HEK293 (cell line): ENCODE measurements around the gene ITGA4.

ENCODE experiments used
- CTCF ChIA-PET: fragments of 350-600 bp; formaldehyde crosslinking; extraction: SDS; loops from one replicate; lab custom pipeline; 2021; ENCODE audit warnings: antibody characterized with exemption; lab: Yijun Ruan, JAX
- POLR2A ChIA-PET: fragments of 300-600 bp; formaldehyde crosslinking; extraction: SDS; loops from one replicate; lab custom pipeline; 2020; ENCODE audit warnings: antibody characterized with exemption, inconsistent platforms; lab: Yijun Ruan, JAX
- H3K27ac ChIP-seq: fragments of 200-500 bp; sonication (Bioruptor generic); 2 replicates; pipeline ENCODE4 v1.5.1; 2014; ENCODE audit warnings: low read depth, low read length, control low read depth, inconsistent platforms; ENCODE audit errors: extremely low read depth
- H3K36me3 ChIP-seq, 2 experiments: fragments of 200-500 bp in 1 of 2; sonication (Bioruptor generic) in 1 of 2; 1 replicate in 1 of 2; 2 replicates in 1 of 2; pipeline ENCODE4 v1.5.1; 2014 to 2017; ENCODE audit warnings: inconsistent platforms in 2 of 2, low read length in 2 of 2; ENCODE audit not compliant: control insufficient read depth in 2 of 2, insufficient read depth in 1 of 2
- H3K4me1 ChIP-seq: fragments of 200-500 bp; sonication (Bioruptor generic); 2 replicates; pipeline ENCODE4 v1.5.1; 2014; ENCODE audit warnings: mild to moderate bottlenecking, low read length, inconsistent platforms; ENCODE audit not compliant: control insufficient read depth, insufficient read depth
- H3K4me3 ChIP-seq: 2 replicates; pipeline ENCODE4 v1.5.1; 2011; ENCODE audit warnings: low read depth, mild to moderate bottlenecking, control low read depth, low read length, moderate library complexity
- H3K9me3 ChIP-seq: fragments of 200-500 bp; sonication (Bioruptor generic); 2 replicates; pipeline ENCODE4 v1.5.1; 2014; ENCODE audit warnings: low read depth, low read length, inconsistent platforms; ENCODE audit not compliant: control insufficient read depth, insufficient read depth
- BCL11A ChIP-seq: fragments of 450-650 bp; formaldehyde crosslinking; IDR thresholded peaks from 2 replicates; pipeline ENCODE4 v1.5.1; 2016; ENCODE audit warnings: low read depth, missing biosample characterization, missing genetic modification characterization
- MYNN ChIP-seq: fragments of 450-650 bp; formaldehyde crosslinking; IDR thresholded peaks from 2 replicates; pipeline ENCODE4 v1.5.1; 2016; ENCODE audit warnings: missing biosample characterization, missing genetic modification characterization, borderline replicate concordance
- SP2 ChIP-seq: fragments of 450-650 bp; formaldehyde crosslinking; IDR thresholded peaks from 2 replicates; pipeline ENCODE4 v1.5.1; 2016; ENCODE audit warnings: missing biosample characterization, missing genetic modification characterization
- TCF7L2 ChIP-seq: IDR thresholded peaks from 2 replicates; pipeline ENCODE4 v1.6.1; 2011; ENCODE audit warnings: low read depth, mild to moderate bottlenecking, inconsistent platforms, low read length, moderate library complexity, borderline replicate concordance
- YY2 ChIP-seq: fragments of 450-650 bp; formaldehyde crosslinking; IDR thresholded peaks from 2 replicates; pipeline ENCODE4 v1.5.1; 2016; ENCODE audit warnings: missing biosample characterization, missing genetic modification characterization
- ZBTB20 ChIP-seq: fragments of 450-650 bp; formaldehyde crosslinking; IDR thresholded peaks from 2 replicates; pipeline ENCODE4 v1.5.1; 2016; ENCODE audit warnings: missing biosample characterization, missing genetic modification characterization
- ZBTB8A ChIP-seq: fragments of 450-650 bp; formaldehyde crosslinking; IDR thresholded peaks from 2 replicates; pipeline ENCODE4 v1.5.1; 2016; ENCODE audit warnings: missing biosample characterization, missing genetic modification characterization
- ZEB2 ChIP-seq: fragments of 450-650 bp; formaldehyde crosslinking; IDR thresholded peaks from 2 replicates; pipeline ENCODE4 v1.5.1; 2016; ENCODE audit warnings: missing biosample characterization, missing genetic modification characterization
- ZFP41 ChIP-seq: fragments of 450-650 bp; formaldehyde crosslinking; IDR thresholded peaks from 2 replicates; pipeline ENCODE4 v1.5.1; 2016; ENCODE audit warnings: missing biosample characterization, missing genetic modification characterization, borderline replicate concordance
- ZNF146 ChIP-seq: fragments of 450-650 bp; formaldehyde crosslinking; IDR thresholded peaks from 2 replicates; pipeline ENCODE4 v1.5.1; 2016; ENCODE audit warnings: missing biosample characterization, missing genetic modification characterization
- ZNF266 ChIP-seq: fragments of 450-650 bp; formaldehyde crosslinking; IDR thresholded peaks from 2 replicates; pipeline ENCODE4 v1.5.1; 2016; ENCODE audit warnings: missing biosample characterization, missing genetic modification characterization, low read depth
- ZNF324 ChIP-seq: fragments of 450-650 bp; formaldehyde crosslinking; IDR thresholded peaks from 2 replicates; pipeline ENCODE4 v1.5.1; 2016; ENCODE audit warnings: missing biosample characterization, missing genetic modification characterization
- ZNF335 ChIP-seq: fragments of 450-650 bp; formaldehyde crosslinking; conservative IDR thresholded peaks from 2 replicates; pipeline ENCODE4 v1.5.1; 2016; ENCODE audit warnings: missing biosample characterization, missing genetic modification characterization
- ZNF366 ChIP-seq: fragments of 450-650 bp; formaldehyde crosslinking; conservative IDR thresholded peaks from 2 replicates; pipeline ENCODE4 v1.5.1; 2016; ENCODE audit warnings: missing biosample characterization, missing genetic modification characterization
- ZNF549 ChIP-seq: fragments of 450-650 bp; IDR thresholded peaks from 2 replicates; pipeline ENCODE4 v1.5.1; 2018; ENCODE audit warnings: missing biosample characterization, missing genetic modification characterization, mild to moderate bottlenecking, inconsistent platforms, moderate library complexity
- ZNF600 ChIP-seq: fragments of 450-650 bp; formaldehyde crosslinking; IDR thresholded peaks from 2 replicates; pipeline ENCODE4 v1.5.1; 2016; ENCODE audit warnings: missing biosample characterization, missing genetic modification characterization
- ZNF610 ChIP-seq: fragments of 450-650 bp; formaldehyde crosslinking; IDR thresholded peaks from 2 replicates; pipeline ENCODE4 v1.5.1; 2016; ENCODE audit warnings: missing biosample characterization, missing genetic modification characterization, borderline replicate concordance
- ZNF830 ChIP-seq: fragments of 450-650 bp; IDR thresholded peaks from 2 replicates; pipeline ENCODE4 v1.5.0; 2018; ENCODE audit warnings: missing biosample characterization, missing genetic modification characterization, low read depth, mild to moderate bottlenecking, moderate library complexity
- TF ChIP-seq, protein P1 (sequence below): fragments of 450-650 bp; formaldehyde crosslinking; IDR thresholded peaks from 2 replicates; pipeline ENCODE4 v1.5.1; 2016; ENCODE audit warnings: missing biosample characterization, missing genetic modification characterization
- TF ChIP-seq, protein P2 (sequence below): fragments of 450-650 bp; formaldehyde crosslinking; IDR thresholded peaks from 2 replicates; pipeline ENCODE4 v1.5.1; 2016; ENCODE audit warnings: missing biosample characterization, missing genetic modification characterization
- TF ChIP-seq, protein P3 (sequence below): fragments of 450-650 bp; formaldehyde crosslinking; IDR thresholded peaks from 2 replicates; pipeline ENCODE4 v1.5.1; 2016; ENCODE audit warnings: missing biosample characterization, missing genetic modification characterization
- TF ChIP-seq, protein P4 (sequence below): IDR thresholded peaks from 2 replicates; pipeline ENCODE4 v1.6.1; 2011; ENCODE audit warnings: mild to moderate bottlenecking, low read depth, low read length, borderline replicate concordance
- TF ChIP-seq, protein P5 (sequence below): fragments of 450-650 bp; formaldehyde crosslinking; IDR thresholded peaks from 2 replicates; pipeline ENCODE4 v1.5.1; 2016; ENCODE audit warnings: missing biosample characterization, missing genetic modification characterization

Gene ITGA4

DNA sequence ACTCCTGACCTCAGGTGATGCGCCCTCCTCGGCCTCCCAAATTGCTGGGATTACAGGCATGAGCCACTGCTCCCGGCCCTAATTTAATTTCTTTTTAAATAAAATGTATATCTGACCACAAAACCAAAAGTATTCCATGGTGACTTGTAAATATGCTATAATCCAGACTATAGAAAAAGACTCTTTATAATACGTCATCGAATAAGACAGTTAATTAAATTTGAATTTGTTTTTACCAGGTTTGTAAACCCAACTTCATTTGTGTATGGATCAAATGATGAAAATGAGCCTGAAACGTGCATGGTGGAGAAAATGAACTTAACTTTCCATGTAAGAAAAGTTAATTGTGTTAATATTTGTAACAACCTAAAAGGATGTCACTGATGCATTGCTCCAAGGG, 69.9 kb downstream of the ITGA4 start (continued):
- no peak for TF ChIP-seq ZNF324 (tag by site-specific recombination)

DNA sequence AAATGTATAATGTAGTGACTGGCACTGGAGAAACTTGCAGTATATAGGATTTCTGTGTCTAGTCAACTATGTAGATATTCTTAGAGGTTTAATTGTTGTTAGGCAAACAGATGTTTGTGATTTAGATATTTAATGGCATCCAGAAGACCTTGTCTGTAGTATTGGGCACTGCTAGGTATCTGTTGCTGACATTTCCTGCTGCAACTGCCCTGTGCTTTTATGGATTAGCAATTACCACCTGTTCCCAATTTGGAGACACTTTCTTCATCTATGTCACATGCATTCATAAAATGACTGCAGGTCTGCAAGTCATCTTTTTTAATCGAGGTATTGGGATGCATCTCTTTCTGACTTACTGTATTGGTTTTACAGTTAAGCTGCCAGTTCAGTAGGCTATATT, 71.3 kb downstream of the ITGA4 start:
- Histone ChIP-seq H3K4me3 (no peak overlapping the region), H3K9me3 (no peaks in the 10 kb centered on the region), H3K27ac (no peak overlapping the region), H3K4me1 (no peaks in the 10 kb centered on the region), H3K36me3 (no peaks in the 10 kb centered on the region; a peak in 1 of 3 replicates)
- ChIA-PET CTCF (no interaction called here), POLR2A (no interaction called here)
- TF ChIP-seq ZBTB20 (tag by site-specific recombination), result no peak
- no peak for TF ChIP-seq ZNF549 (tag by site-specific recombination)
- no peak for TF ChIP-seq ZNF610 (tag by site-specific recombination)
- TF ChIP-seq, protein P1, sequence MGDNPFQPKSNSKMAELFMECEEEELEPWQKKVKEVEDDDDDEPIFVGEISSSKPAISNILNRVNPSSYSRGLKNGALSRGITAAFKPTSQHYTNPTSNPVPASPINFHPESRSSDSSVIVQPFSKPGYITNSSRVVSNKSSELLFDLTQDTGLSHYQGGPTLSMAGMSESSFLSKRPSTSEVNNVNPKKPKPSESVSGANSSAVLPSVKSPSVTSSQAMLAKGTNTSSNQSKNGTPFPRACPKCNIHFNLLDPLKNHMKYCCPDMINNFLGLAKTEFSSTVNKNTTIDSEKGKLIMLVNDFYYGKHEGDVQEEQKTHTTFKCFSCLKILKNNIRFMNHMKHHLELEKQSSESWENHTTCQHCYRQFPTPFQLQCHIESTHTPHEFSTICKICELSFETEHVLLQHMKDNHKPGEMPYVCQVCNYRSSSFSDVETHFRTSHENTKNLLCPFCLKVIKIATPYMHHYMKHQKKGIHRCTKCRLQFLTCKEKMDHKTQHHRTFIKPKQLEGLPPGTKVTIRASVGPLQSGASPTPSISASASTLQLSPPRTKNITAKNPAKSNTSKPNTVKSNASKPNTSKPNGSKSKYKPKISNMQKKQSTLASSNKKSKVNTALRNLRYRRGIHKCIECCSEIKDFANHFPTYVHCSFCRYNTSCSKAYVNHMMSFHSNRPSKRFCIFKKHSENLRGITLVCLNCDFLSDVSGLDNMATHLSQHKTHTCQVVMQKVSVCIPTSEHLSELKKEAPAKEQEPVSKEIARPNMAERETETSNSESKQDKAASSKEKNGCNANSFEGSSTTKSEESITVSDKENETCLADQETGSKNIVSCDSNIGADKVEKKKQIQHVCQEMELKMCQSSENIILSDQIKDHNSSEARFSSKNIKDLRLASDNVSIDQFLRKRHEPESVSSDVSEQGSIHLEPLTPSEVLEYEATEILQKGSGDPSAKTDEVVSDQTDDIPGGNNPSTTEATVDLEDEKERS (tag by site-specific recombination), result no peak

DNA sequence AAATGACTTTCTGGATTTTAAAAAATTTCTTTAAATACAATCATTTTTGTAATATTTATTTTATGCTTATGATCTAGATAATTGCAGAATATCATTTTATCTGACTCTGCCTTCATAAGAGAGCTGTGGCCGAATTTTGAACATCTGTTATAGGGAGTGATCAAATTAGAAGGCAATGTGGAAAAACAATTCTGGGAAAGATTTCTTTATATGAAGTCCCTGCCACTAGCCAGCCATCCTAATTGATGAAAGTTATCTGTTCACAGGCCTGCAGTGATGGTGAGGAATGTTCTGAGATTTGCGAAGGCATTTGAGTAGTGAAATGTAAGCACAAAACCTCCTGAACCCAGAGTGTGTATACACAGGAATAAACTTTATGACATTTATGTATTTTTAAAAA, 79.5 kb downstream of the ITGA4 start:
- CTCF ChIA-PET, result interaction anchor here (1.1 kb wide), 1 partner anchor 179 kb away, joined by 3 read pairs; no protein-coding TSS in a partner anchor
- H3K27ac ChIP-seq, result no peak overlapping the region
- TF ChIP-seq, protein P2, sequence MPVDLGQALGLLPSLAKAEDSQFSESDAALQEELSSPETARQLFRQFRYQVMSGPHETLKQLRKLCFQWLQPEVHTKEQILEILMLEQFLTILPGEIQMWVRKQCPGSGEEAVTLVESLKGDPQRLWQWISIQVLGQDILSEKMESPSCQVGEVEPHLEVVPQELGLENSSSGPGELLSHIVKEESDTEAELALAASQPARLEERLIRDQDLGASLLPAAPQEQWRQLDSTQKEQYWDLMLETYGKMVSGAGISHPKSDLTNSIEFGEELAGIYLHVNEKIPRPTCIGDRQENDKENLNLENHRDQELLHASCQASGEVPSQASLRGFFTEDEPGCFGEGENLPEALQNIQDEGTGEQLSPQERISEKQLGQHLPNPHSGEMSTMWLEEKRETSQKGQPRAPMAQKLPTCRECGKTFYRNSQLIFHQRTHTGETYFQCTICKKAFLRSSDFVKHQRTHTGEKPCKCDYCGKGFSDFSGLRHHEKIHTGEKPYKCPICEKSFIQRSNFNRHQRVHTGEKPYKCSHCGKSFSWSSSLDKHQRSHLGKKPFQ, result no peak
- TF ChIP-seq ZBTB8A (tag by site-specific recombination) (no peak), ZNF366 (no peak), ZNF600 (tag by site-specific recombination) (no peak)
- TF ChIP-seq, protein P3, sequence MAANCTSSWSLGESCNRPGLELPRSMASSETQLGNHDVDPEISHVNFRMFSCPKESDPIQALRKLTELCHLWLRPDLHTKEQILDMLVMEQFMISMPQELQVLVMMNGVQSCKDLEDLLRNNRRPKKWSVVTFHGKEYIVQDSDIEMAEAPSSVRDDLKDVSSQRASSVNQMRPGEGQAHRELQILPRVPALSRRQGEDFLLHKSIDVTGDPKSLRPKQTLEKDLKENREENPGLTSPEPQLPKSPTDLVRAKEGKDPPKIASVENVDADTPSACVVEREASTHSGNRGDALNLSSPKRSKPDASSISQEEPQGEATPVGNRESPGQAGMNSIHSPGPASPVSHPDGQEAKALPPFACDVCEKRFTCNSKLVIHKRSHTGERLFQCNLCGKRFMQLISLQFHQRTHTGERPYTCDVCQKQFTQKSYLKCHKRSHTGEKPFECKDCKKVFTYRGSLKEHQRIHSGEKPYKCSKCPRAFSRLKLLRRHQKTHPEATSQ (tag by site-specific recombination), result no peak
- TF ChIP-seq, protein P4, sequence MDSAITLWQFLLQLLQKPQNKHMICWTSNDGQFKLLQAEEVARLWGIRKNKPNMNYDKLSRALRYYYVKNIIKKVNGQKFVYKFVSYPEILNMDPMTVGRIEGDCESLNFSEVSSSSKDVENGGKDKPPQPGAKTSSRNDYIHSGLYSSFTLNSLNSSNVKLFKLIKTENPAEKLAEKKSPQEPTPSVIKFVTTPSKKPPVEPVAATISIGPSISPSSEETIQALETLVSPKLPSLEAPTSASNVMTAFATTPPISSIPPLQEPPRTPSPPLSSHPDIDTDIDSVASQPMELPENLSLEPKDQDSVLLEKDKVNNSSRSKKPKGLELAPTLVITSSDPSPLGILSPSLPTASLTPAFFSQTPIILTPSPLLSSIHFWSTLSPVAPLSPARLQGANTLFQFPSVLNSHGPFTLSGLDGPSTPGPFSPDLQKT, result no peak
- TF ChIP-seq, all 188 proteins: peak for 0
- Histone ChIP-seq H3K9me3 (no peaks in the 10 kb centered on the region), H3K36me3 (no peaks in the 10 kb centered on the region; a peak in 1 of 3 replicates), H3K4me1 (no peaks in the 10 kb centered on the region), H3K4me3 (no peak overlapping the region)
- POLR2A ChIA-PET, result no interaction called here

DNA sequence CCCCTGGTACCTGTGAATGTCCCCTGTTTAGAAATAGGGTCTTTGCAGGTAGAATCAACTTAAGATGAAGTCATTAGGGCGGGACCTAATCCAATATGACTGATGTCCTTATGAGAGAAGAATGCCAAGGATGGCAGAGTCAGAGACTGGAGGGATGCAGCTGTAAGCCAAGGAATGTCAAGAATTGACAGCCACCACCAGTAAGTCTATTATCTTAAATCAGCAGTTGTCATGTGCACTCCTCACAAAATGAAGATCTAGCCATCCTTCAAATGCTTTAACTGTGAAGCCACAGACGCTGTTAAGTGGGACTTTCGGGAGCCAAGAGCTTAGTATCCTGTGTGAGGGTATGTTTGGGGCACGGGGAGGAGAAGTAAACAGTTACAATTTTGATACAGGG, 83.2 kb downstream of the ITGA4 start:
- CTCF ChIA-PET, result no interaction called here
- Histone ChIP-seq H3K4me1 (no peaks in the 10 kb centered on the region), H3K27ac (no peak overlapping the region), H3K9me3 (no peaks in the 10 kb centered on the region), H3K4me3 (no peak overlapping the region), H3K36me3 (no peaks in the 10 kb centered on the region; a peak in 1 of 3 replicates)
- POLR2A ChIA-PET, result no interaction called here
- no peak for TF ChIP-seq BCL11A (tag by site-specific recombination)
- TF ChIP-seq, protein P5, sequence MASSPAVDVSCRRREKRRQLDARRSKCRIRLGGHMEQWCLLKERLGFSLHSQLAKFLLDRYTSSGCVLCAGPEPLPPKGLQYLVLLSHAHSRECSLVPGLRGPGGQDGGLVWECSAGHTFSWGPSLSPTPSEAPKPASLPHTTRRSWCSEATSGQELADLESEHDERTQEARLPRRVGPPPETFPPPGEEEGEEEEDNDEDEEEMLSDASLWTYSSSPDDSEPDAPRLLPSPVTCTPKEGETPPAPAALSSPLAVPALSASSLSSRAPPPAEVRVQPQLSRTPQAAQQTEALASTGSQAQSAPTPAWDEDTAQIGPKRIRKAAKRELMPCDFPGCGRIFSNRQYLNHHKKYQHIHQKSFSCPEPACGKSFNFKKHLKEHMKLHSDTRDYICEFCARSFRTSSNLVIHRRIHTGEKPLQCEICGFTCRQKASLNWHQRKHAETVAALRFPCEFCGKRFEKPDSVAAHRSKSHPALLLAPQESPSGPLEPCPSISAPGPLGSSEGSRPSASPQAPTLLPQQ (tag by site-specific recombination), result no peak
- TF ChIP-seq ZNF830 (tag by site-specific recombination), result no peak
- TF ChIP-seq SP2, result no peak
- TF ChIP-seq ZFP41 (tag by site-specific recombination), result no peak
- TF ChIP-seq YY2 (tag by site-specific recombination), result no peak
- no peak for TF ChIP-seq ZNF335
- no peak for TF ChIP-seq ZNF266 (tag by site-specific recombination)
- TF ChIP-seq ZEB2 (tag by site-specific recombination), result no peak
- no peak for TF ChIP-seq TCF7L2
- TF ChIP-seq ZNF146 (tag by site-specific recombination), result no peak
- no peak for TF ChIP-seq MYNN (tag by site-specific recombination)
